Mesothelial cell of epicardium (in vitro differentiated cells): ENCODE measurements around the gene LTB4R2. TPM values are rescaled to one million over a fixed set of nuclear protein-coding genes. Genes with fewer than 3 reads are reported as not detected.
A peak's percentile ranks its signal among the peaks of the same experiment; 100 is the strongest.

Source experiments
- DNase-seq, 2 experiments: peaks; one replicate each; pipeline ENCODE4 v3.0.0; 2021; ENCODE audit warnings: low spot score in 2 of 2; ENCODE audit not compliant: unreplicated experiment in 2 of 2
- H3K27ac Mint-ChIP-seq: 2 replicates; pipeline ENCODE4 v1.8.0; 2021; ENCODE audit warnings: mixed read lengths
- H3K27me3 Mint-ChIP-seq: 2 replicates; pipeline ENCODE4 v1.8.0; 2021; ENCODE audit warnings: low read depth, mixed read lengths
- H3K36me3 Mint-ChIP-seq: 2 replicates; pipeline ENCODE4 v1.8.0; 2021; ENCODE audit warnings: mixed read lengths
- H3K4me1 Mint-ChIP-seq: 2 replicates; pipeline ENCODE4 v1.8.0; 2021; ENCODE audit warnings: mixed read lengths
- H3K4me3 Mint-ChIP-seq: 2 replicates; pipeline ENCODE4 v1.8.0; 2021; ENCODE audit warnings: mild to moderate bottlenecking, moderate library complexity, mixed read lengths
- H3K9me3 Mint-ChIP-seq: 2 replicates; pipeline ENCODE4 v1.8.0; 2021; ENCODE audit warnings: mixed read lengths
- CTCF ChIP-seq: fragments of 200-600 bp; sonication (generic); IDR thresholded peaks from one replicate; pipeline ENCODE4 v1.5.0; 2021; ENCODE audit warnings: antibody characterized with exemption; ENCODE audit not compliant: unreplicated experiment
- total RNA-seq: library from RNA; stranded (reverse); gene quantifications from 3 replicates; pipeline ENCODE4 v1.2.1, GENCODE V29; 2021

Gene LTB4R2
- total RNA-seq, 1 donor from 2014 or later: 14.9 TPM

GRCh38 chr14:24297190-24297964 lies 12.6 kb upstream of the LTB4R2 start:
- H3K36me3 Mint-ChIP-seq: peaks cover 2% of the 10 kb centered on the region
- H3K4me3 Mint-ChIP-seq: peak overlapping the region; percentile 30
- H3K9me3 Mint-ChIP-seq: no peaks in the 10 kb centered on the region
- peaks cover 36% of the 10 kb centered on the region for H3K4me1 Mint-ChIP-seq
- no peak for DNase-seq
- H3K27me3 Mint-ChIP-seq: no peaks in the 10 kb centered on the region
- peak overlapping the region; percentile 32 for H3K27ac Mint-ChIP-seq
- TF ChIP-seq CTCF: no peak

GRCh38 chr14:24298892-24299254 lies 11.1 kb upstream of the LTB4R2 start:
- Mint-ChIP-seq H3K36me3 (peaks cover 7% of the 10 kb centered on the region), H3K27ac (peak overlapping the region; percentile 97), H3K9me3 (no peaks in the 10 kb centered on the region), H3K27me3 (no peaks in the 10 kb centered on the region), H3K4me1 (peaks cover 36% of the 10 kb centered on the region), H3K4me3 (peak overlapping the region; percentile 97)
- no peak for TF ChIP-seq CTCF
- DNase-seq: no peak

GRCh38 chr14:24299255-24300191 lies 10.4 kb upstream of the LTB4R2 start, which contains the start of the genes DHRS1 and NOP9:
Gene DHRS1 (minus strand): TSS chr14:24299780. CDS start chr14:24299106, 674 bp downstream.
Gene NOP9 (plus strand): TSS chr14:24299850. CDS start chr14:24299955, 105 bp downstream.
- Mint-ChIP-seq H3K4me1 (peaks cover 36% of the 10 kb centered on the region), H3K4me3 (peak within 1 kb of the TSS; percentile 97), H3K27me3 (no peaks in the 10 kb centered on the region), H3K9me3 (no peaks in the 10 kb centered on the region), H3K27ac (peak within 1 kb of the TSS; percentile 97), H3K36me3 (peaks cover 11% of the 10 kb centered on the region)
- DNase-seq: peak; percentile 87 to 98
- no peak for TF ChIP-seq CTCF

- TF ChIP-seq CTCF: no peak
- Mint-ChIP-seq H3K9me3 (no peaks in the 10 kb centered on the region), H3K27ac (peak overlapping the region; percentile 76), H3K27me3 (no peaks in the 10 kb centered on the region), H3K4me3 (peak overlapping the region; percentile 97), H3K4me1 (peaks cover 36% of the 10 kb centered on the region), H3K36me3 (peaks cover 20% of the 10 kb centered on the region)
- no peak for DNase-seq
Observed at GRCh38 chr14:24300326-24300980, 9.5 kb upstream of the LTB4R2 start.

GRCh38 chr14:24304019-24304387 lies 5.9 kb upstream of the LTB4R2 start:
- peaks cover 21% of the 10 kb centered on the region for H3K4me1 Mint-ChIP-seq
- no peak overlapping the region for H3K27ac Mint-ChIP-seq
- no peak overlapping the region for H3K4me3 Mint-ChIP-seq
- H3K27me3 Mint-ChIP-seq: no peaks in the 10 kb centered on the region
- no peaks in the 10 kb centered on the region for H3K9me3 Mint-ChIP-seq
- no peak for TF ChIP-seq CTCF
- DNase-seq: no peak
- H3K36me3 Mint-ChIP-seq: peaks cover 27% of the 10 kb centered on the region
